ENCODE data around the gene ACR. TPM values are rescaled to one million over a fixed set of nuclear protein-coding genes. Genes with fewer than 3 reads are reported as not detected.

The ACR gene
- total and polyA plus RNA-seq, 2 of the 4 experiments (the other 2 are of a cell fraction): not detected

DNA sequence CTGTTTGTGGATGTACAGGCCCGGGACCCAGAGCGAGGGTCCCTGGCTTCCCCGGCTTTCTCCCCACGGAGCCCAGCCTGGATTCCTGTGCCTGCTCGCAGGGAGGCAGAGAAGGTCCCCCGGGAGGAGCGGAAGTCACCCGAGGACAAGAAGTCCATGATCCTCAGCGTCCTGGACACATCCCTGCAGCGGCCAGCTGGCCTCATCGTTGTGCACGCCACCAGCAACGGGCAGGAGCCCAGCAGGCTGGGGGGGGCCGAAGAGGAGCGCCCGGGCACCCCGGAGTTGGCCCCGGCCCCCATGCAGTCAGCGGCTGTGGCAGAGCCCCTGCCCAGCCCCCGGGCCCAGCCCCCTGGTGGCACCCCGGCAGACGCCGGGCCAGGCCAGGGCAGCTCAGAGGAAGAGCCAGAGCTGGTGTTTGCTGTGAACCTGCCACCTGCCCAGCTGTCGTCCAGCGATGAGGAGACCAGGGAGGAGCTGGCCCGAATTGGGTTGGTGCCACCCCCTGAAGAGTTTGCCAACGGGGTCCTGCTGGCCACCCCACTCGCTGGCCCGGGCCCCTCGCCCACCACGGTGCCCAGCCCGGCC, 16.7 kb upstream of the ACR start:
- Histone ChIP-seq H3K27me3 (ENCODE audit: control insufficient read depth, insufficient read depth, low read length) (peaks cover 17% of the 10 kb centered on the region; the same call in 1 of the 2 replicates), H3K4ac (ENCODE audit: low read depth, low read length) (no peak overlapping the region), H3K23ac (ENCODE audit: low read depth, low read length) (no peak overlapping the region), H2AFZ (replicated peaks; ENCODE audit: low read length, poor library complexity) (no peak overlapping the region), H3K79me1 (ENCODE audit: low read depth in 1 of 2, low read length in 2 of 2) (no peaks in the 10 kb centered on the region), H3K4me1 (ENCODE audit: control insufficient read depth, insufficient read depth, low read length) (no peaks in the 10 kb centered on the region), H3K14ac (replicated peaks; ENCODE audit: low read depth, low read length) (no peak overlapping the region), H4K91ac (ENCODE audit: insufficient read depth, low read depth, low read length) (no peak overlapping the region), H3K9ac (ENCODE audit: low read depth, low read length) (no peak overlapping the region), H3K27ac (ENCODE audit: insufficient read depth, low read length) (no peak overlapping the region), H2BK120ac (ENCODE audit: low read depth, low read length) (no peak overlapping the region), H3K9me1 (ENCODE audit: insufficient read depth, low read length) (no peaks in the 10 kb centered on the region), H4K5ac (ENCODE audit: low read depth, low read length) (no peak overlapping the region), H3K4me3 (ENCODE audit: insufficient read depth, low read depth, low read length) (no peak overlapping the region), H2AK9ac (replicated peaks; ENCODE audit: low read depth, low read length, poor library complexity) (no peak overlapping the region), H3K4me2 (ENCODE audit: low read depth, low read length) (no peak overlapping the region), H4K8ac (ENCODE audit: low read depth in 2 of 2, low read length in 2 of 2) (no peak overlapping the region), H3K56ac (ENCODE audit: extremely low read depth, insufficient read depth, low read length) (no peak overlapping the region), H2BK5ac (ENCODE audit: low read depth, low read length, poor library complexity, severe bottlenecking) (no peak overlapping the region), H3K9me3 (ENCODE audit: control insufficient read depth, insufficient read depth, low read length) (no peaks in the 10 kb centered on the region), H3K36me3 (ENCODE audit: control insufficient read depth, insufficient read depth, low read length) (peaks cover 14% of the 10 kb centered on the region), H2BK20ac (ENCODE audit: low read depth, low read length) (no peak overlapping the region), H2BK15ac (ENCODE audit: low read depth, low read length) (no peak overlapping the region), H4K20me1 (ENCODE audit: insufficient read depth, low read length) (no peaks in the 10 kb centered on the region; the same call in 1 of the 2 replicates), H2AK5ac (ENCODE audit: low read depth, low read length) (no peak overlapping the region), H3K18ac (ENCODE audit: low read depth, low read length) (no peak overlapping the region)
- DNase-seq (no peak), ATAC-seq (ENCODE audit: low read depth) (no peak)
- ChIA-PET CTCF (no interaction called here), POLR2A (ENCODE audit: unreplicated experiment) (interaction anchor here (0.6 kb wide), 1 partner anchor 621 kb away, joined by 4 read pairs; no protein-coding TSS in a partner anchor)
- in situ Hi-C loops (cut with MboI; ENCODE audit: low sequenced_read_pairs) (no loop called here), intact Hi-C loops (cut with micrococcal nuclease) (no loop called here), dilution Hi-C loops (cut with HindIII; ENCODE audit: low sequenced_read_pairs, unreplicated experiment) (no loop called here)
- TF ChIP-seq MAZ (IDR thresholded peaks at IDR 0.05; ENCODE audit: borderline replicate concordance, low read depth, low read length): no peak
- no peak for TF ChIP-seq POLR2A (IDR thresholded peaks at IDR 0.05; ENCODE audit: low read depth, low read length)
- no peak for TF ChIP-seq RFX5 (IDR thresholded peaks at IDR 0.05; ENCODE audit: low read depth, low read length)
- no peak for TF ChIP-seq USF2 (IDR thresholded peaks at IDR 0.05; ENCODE audit: low read depth, low read length)
- TF ChIP-seq RAD21 (IDR thresholded peaks at IDR 0.05; ENCODE audit: low read length): no peak
- no peak for TF ChIP-seq CHD1 (IDR thresholded peaks at IDR 0.05; ENCODE audit: low read depth, low read length)
- TF ChIP-seq MAFK (IDR thresholded peaks at IDR 0.05; ENCODE audit: low read depth, low read length): no peak
- no peak for TF ChIP-seq CEBPB (IDR thresholded peaks at IDR 0.05; ENCODE audit: low read depth, low read length)
- TF ChIP-seq, protein P1, sequence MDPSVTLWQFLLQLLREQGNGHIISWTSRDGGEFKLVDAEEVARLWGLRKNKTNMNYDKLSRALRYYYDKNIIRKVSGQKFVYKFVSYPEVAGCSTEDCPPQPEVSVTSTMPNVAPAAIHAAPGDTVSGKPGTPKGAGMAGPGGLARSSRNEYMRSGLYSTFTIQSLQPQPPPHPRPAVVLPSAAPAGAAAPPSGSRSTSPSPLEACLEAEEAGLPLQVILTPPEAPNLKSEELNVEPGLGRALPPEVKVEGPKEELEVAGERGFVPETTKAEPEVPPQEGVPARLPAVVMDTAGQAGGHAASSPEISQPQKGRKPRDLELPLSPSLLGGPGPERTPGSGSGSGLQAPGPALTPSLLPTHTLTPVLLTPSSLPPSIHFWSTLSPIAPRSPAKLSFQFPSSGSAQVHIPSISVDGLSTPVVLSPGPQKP (IDR thresholded peaks at IDR 0.05; ENCODE audit: borderline replicate concordance, low read depth, low read length): no peak
- 81% methylated on average over 21 of the region's 32 CpGs; no CpG with 5 or more reads in 1 of the 2 experiments for WGBS, 2 experiments (ENCODE audit: extremely low coverage in 2 of 2, insufficient read length in 1 of 2)
- no TSS peak for BruUV-seq (replicated peaks)

All from IMR-90 (cell line).